ENCODE results near the gene SPTSSB.

SPTSSB gene

DNA sequence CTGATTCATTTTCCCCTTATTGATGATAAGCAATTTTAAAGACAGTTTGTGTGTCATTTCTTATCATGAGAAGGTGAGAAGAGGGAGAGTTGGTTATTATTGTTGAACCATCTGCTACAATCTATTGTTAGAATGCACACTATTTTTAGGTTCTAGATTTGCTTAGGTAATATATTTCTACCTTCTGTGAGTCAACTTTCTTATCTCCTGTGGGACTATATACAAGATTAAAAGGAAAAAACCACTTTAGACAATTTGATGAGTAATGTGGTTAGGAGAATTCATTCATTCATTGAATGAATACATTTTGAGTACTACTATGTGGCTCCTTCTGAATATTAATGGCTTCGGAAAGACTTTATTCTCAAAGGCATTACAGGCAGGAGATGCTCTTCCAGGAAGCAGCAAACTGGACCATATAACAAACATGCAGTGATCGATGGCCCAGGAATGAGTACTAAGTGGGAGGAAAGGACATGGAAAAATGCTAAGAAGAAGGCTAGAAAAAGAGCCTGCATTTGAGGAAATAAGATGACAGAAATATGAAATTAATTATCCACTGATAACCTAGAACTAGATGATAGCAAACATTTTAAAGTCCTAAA lies 22.4 kb downstream of the SPTSSB start:
- in situ Hi-C loops (cut with HindIII; ENCODE audit: low pct_ligation_motif_present, low pct_unique_long_range_greater_than_20kb, low sequenced_read_pairs), result no loop called here
- no peak for DNase-seq

GRCh38 chr3:161347726-161348125 lies 23.6 kb downstream of the SPTSSB start:
- DNase-seq, result no peak
- in situ Hi-C loops (cut with HindIII; ENCODE audit: low pct_ligation_motif_present, low pct_unique_long_range_greater_than_20kb, low sequenced_read_pairs), result no loop called here

GRCh38 chr3:161345023-161345422 lies 26.3 kb downstream of the SPTSSB start:
- no peak for DNase-seq
- in situ Hi-C loops (cut with HindIII; ENCODE audit: low pct_ligation_motif_present, low pct_unique_long_range_greater_than_20kb, low sequenced_read_pairs), result no loop called here

DNA sequence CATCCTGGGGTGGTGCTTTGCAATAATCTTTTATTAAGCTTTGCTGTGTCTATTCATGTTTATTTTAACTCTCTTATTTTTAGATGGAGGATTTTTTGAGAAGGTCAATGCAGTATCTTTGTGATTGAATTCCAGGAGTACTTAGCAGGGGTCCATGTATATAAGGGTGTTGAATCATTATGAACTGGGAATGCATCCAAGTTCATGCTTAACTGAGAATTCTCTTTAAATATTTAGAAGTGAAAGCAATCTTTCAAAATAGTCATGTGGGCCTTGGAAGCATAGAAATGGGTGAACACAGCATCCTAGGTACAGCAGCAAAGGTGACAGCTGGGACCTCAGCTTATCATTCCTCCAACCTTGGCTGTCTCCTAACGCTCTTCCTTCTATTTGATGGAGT lies 27.3 kb downstream of the SPTSSB start:
- in situ Hi-C loops (cut with HindIII; ENCODE audit: low pct_ligation_motif_present, low pct_unique_long_range_greater_than_20kb, low sequenced_read_pairs), result no loop called here
- DNase-seq, result no peak

GRCh38 chr3:161343540-161343939 lies 27.8 kb downstream of the SPTSSB start:
- in situ Hi-C loops (cut with HindIII; ENCODE audit: low pct_ligation_motif_present, low pct_unique_long_range_greater_than_20kb, low sequenced_read_pairs), result no loop called here
- no peak for DNase-seq

GRCh38 chr3:161342629-161343028 lies 28.7 kb downstream of the SPTSSB start:
- in situ Hi-C loops (cut with HindIII; ENCODE audit: low pct_ligation_motif_present, low pct_unique_long_range_greater_than_20kb, low sequenced_read_pairs), result no loop called here

GRCh38 chr3:161339517-161340500 lies 31.5 kb downstream of the SPTSSB start:
- DNase-seq, result no peak
- in situ Hi-C loops (cut with HindIII; ENCODE audit: low pct_ligation_motif_present, low pct_unique_long_range_greater_than_20kb, low sequenced_read_pairs), result no loop called here

More at GRCh38 chr3:161342629-161343028, 28.7 kb downstream of the SPTSSB start:
- no peak for DNase-seq

GRCh38 chr3:161337311-161337710 lies 34.0 kb downstream of the SPTSSB start:
- in situ Hi-C loops (cut with HindIII; ENCODE audit: low pct_ligation_motif_present, low pct_unique_long_range_greater_than_20kb, low sequenced_read_pairs), result no loop called here
- no peak for DNase-seq

- in situ Hi-C loops (cut with HindIII; ENCODE audit: low pct_ligation_motif_present, low pct_unique_long_range_greater_than_20kb, low sequenced_read_pairs), result no loop called here
Measured at GRCh38 chr3:161336661-161337060, 34.7 kb downstream of the SPTSSB start.

GRCh38 chr3:161333696-161334095 lies 37.6 kb downstream of the SPTSSB start:
- in situ Hi-C loops (cut with HindIII; ENCODE audit: low pct_ligation_motif_present, low pct_unique_long_range_greater_than_20kb, low sequenced_read_pairs), result no loop called here
- no peak for DNase-seq

More at GRCh38 chr3:161336661-161337060, 34.7 kb downstream of the SPTSSB start:
- no peak for DNase-seq

DNA sequence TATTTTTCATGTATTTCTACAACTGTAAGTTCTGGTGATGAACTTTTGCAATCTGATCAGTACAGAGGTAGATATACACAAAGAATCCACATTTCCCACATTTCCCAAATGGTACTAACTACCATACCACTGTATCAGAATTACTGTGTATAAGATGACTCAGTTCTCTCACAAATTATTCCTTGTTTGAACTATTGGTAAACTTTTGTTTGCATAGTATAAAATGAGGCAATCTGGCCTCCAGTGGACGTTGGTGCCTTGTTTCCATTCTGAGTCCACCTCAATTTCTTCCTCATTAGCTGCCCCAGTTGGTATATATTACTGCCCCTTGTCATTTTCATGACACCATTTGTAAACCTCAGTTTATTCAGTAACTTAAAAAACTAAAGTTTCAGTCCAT lies 38.5 kb downstream of the SPTSSB start:
- in situ Hi-C loops (cut with HindIII; ENCODE audit: low pct_ligation_motif_present, low pct_unique_long_range_greater_than_20kb, low sequenced_read_pairs), result no loop called here
- DNase-seq, result no peak

DNA sequence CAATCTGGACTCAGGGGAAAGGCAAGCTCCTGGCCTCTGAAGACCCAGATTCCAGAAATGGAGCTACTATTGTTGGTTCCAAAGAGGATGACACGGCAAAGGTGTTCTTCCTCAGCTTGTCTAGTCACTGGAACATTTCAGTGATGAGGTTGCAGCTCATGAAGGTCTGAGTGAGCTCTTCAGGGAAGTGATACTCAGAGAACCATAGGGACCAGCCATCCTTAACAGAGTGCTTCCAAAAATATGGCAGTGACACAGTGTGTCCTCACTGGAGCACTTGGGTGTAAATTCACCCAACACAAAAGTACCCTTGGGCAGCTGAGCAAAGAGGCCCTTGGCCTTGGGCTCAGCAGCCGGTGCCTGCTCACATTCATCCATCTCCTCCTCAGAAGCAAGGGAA lies 46.3 kb downstream of the SPTSSB start:
- in situ Hi-C loops (cut with HindIII; ENCODE audit: low pct_ligation_motif_present, low pct_unique_long_range_greater_than_20kb, low sequenced_read_pairs), result no loop called here
- DNase-seq, result no peak

GRCh38 chr3:161323926-161324621 lies 47.2 kb downstream of the SPTSSB start:
- no peak for DNase-seq
- in situ Hi-C loops (cut with HindIII; ENCODE audit: low pct_ligation_motif_present, low pct_unique_long_range_greater_than_20kb, low sequenced_read_pairs), result no loop called here

- DNase-seq, result no peak
- in situ Hi-C loops (cut with HindIII; ENCODE audit: low pct_ligation_motif_present, low pct_unique_long_range_greater_than_20kb, low sequenced_read_pairs), result no loop called here
Measured at GRCh38 chr3:161322781-161323568, 48.3 kb downstream of the SPTSSB start.

GRCh38 chr3:161320837-161321236 lies 50.5 kb downstream of the SPTSSB start:
- in situ Hi-C loops (cut with HindIII; ENCODE audit: low pct_ligation_motif_present, low pct_unique_long_range_greater_than_20kb, low sequenced_read_pairs), result no loop called here

DNA sequence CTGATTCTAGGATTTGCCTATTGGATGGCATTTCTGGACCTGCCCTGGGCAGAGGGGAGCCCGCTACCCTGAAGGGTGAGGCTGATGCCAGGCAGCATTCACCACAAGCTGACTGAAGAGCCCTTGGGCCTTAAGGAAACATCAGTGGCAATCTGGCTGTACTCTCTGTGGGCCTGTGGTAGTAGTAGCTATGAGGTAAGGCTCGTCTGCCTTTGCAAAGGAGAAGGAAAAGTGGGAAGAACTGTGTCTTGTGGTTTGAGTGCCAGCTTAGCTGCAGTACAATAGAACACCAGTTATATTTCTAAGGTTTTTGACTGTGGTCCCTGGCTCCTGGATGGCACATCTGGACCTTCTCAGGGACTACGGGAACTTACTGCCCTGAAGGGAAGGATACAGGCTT lies 51.5 kb downstream of the SPTSSB start:
- in situ Hi-C loops (cut with HindIII; ENCODE audit: low pct_ligation_motif_present, low pct_unique_long_range_greater_than_20kb, low sequenced_read_pairs), result no loop called here
- DNase-seq, result no peak

More at GRCh38 chr3:161320837-161321236, 50.5 kb downstream of the SPTSSB start:
- DNase-seq, result no peak

DNA sequence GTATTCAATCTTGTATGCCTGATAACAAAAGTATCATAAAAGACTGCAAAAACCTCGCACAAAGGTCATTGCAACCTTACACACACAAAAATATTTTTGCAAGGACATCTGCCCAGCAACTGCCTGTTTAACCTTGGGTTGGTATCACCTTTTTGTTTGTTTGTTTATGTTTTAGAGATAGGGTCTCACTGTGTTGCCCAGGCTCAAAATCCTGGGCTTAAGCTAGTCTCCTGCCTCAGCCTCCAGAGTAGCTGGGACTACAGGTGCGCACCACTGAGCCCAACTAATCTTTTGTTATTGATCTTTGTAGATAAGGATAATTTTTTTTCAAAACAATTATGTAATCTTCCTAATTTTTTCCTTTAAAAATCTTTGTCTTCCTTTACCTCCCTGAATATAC lies 54.2 kb downstream of the SPTSSB start:
- in situ Hi-C loops (cut with HindIII; ENCODE audit: low pct_ligation_motif_present, low pct_unique_long_range_greater_than_20kb, low sequenced_read_pairs), result no loop called here
- no peak for DNase-seq

DNA sequence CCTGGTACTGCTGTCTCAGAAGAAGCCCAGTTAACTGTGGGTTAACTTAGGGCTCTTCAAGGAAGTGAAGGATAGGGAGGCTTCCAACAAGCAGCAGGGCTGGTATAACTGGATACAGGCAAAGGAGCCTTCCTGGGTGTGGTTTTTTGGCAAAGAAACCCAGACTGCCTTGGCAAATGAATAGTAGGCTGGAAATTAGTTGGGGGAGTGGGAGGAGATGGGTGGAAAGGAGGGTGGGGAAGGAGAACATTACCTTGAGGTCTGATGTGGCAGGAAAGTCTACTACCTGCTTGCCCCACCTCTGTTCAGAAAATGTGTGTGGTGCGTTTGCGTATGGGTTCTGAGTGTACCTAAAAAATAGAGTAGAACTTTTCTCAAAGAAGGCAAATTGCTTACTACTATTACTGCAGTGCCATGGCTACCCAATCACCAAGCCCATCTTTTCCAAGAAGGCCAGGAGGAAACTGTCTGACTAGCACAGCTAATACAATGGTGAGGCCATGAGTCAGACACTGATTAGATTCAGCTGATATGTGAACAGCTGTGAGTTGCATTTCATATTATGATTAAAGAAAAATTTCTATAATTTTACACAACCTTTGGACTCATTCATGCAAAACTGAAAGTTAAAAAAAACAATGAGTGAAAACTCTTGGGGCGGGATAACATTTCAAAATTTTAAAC lies 55.2 kb downstream of the SPTSSB start:
- DNase-seq, result no peak
- in situ Hi-C loops (cut with HindIII; ENCODE audit: low pct_ligation_motif_present, low pct_unique_long_range_greater_than_20kb, low sequenced_read_pairs), result no loop called here
